GM18505 (cell line): ENCODE data around the gene FAM114A2.

Experiments used
- ATAC-seq: cut with Tn5 transposase; IDR thresholded peaks from one replicate; pipeline ENCODE4 v1.9.1; 2021; ENCODE audit not compliant: unreplicated experiment
- POLR2A ChIP-seq: IDR thresholded peaks from 4 replicates; pipeline ENCODE4 v1.6.1; 2011; ENCODE audit warnings: borderline replicate concordance; ENCODE audit not compliant: insufficient read depth, insufficient read length; ENCODE audit errors: extremely low read depth

Gene FAM114A2

DNA sequence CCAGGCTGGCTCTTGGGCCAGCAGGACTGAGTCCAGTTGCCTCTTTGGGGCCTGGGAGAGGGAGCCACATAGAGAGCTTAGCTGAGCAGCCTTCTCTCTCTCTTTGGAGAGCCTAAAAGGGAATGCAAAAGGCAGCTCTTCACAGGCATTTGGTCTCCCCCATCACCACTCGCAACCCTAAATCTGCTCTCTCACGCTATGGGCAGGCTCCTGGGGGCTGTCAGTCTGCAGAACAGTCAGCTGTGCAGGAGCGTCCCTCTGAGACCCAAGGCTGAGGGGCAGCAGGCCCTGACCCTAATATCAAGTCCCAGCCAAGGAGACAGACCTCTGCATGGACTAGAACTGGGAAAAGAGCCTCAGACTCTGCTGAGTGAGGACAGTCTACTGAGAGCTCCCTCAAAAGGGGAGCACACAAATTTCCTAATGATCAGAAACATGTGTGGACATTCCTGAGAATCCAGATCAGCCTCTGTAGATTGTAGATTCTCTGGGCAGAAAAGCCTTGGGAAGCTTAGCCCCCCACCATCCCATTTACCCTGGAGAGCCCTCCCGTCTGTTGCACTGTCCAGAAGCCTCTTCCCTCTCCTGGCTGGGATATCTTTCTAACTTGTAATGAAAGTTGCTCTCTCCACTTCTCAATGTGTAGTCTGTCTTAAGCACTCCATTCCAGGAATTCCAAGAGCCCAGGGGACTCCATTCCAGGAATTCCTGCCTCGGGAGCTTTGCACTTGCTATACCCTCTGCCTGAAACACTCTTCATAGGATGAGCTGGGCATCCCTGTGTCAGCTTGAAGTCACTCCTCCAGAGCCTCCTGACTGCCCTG, 79.4 kb downstream of the FAM114A2 start:
- ATAC-seq = no peak

GRCh38 chr5:153957205-153957604, 81.5 kb downstream of the FAM114A2 start:
- ATAC-seq = no peak
- TF ChIP-seq POLR2A = no peak

More for the DNA sequence above, 79.4 kb downstream of the FAM114A2 start:
- TF ChIP-seq POLR2A = no peak

GRCh38 chr5:153953411-153953810, 85.3 kb downstream of the FAM114A2 start:
- ATAC-seq = no peak
- TF ChIP-seq POLR2A = no peak

DNA sequence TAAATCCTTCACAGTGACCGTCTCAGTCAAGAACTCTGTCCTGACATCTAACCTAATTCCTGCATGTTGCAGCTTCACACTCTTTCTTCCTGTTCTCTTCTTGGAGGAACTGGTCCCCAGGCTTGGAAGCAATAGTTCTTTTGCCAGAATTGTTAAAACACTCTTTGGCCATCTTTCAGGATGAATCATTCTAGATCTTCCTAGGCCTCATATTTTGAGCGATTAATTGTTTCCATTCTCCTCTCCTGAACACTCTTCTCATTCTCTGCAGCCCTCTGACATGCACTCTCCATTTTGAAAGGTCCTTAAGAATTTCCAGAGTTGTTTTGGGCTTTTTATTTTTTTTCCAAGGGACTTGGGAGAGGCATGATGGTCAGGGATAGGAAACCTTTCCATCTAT, 85.8 kb downstream of the FAM114A2 start:
- TF ChIP-seq POLR2A = no peak
- no peak for ATAC-seq

DNA sequence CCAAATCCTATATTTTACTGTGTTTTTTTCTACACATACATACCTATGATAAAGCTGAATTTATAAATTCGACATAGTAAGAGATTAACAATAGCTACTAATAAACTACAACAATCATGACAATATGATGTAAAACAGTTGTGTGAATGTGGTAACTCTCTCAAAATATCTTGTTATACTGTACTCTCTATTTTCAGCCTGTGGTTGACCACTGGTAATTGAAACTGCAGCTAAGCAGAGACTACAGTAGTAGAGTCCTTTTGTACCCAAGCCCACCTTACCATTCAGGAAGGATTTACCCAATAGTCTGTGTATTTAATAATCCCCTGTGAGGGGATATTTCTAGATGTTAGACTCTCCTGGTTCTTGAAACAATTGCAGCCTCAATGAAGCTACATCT, 86.7 kb downstream of the FAM114A2 start:
- TF ChIP-seq POLR2A = no peak
- no peak for ATAC-seq

DNA sequence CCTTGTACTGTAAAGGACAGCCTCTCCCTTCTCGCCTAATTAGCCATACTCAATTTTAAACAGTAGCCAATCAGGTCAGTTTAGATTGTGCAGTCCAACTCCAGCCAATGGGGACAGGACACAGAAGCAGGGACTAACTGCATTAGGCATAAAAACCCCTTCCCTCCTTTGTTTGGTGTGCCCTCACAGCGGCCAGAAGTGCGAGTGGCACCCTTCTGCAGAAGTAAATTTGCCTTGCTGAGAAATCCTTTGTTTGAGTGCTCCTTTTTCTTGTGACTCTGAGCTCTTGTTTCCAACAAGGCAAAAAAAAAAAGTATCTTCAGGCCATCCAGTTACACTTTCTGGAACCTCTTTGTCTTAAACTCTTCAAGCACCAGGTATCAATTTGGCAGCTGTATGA, 97.4 kb downstream of the FAM114A2 start:
- TF ChIP-seq POLR2A = no peak
- no peak for ATAC-seq
